HG02938 (cell line): ENCODE data around the gene TMEM163.
"Not testable (repeated sequence)": the region's sequence is repeated elsewhere in the genome, so short reads cannot be mapped to it uniquely, and the experiment has no call there.

Source experiments
- ATAC-seq: cut with Tn5 transposase; IDR thresholded peaks from one replicate; pipeline ENCODE4 v1.9.1; 2021; ENCODE audit warnings: mild to moderate bottlenecking, moderate library complexity; ENCODE audit not compliant: unreplicated experiment

TMEM163 gene

DNA sequence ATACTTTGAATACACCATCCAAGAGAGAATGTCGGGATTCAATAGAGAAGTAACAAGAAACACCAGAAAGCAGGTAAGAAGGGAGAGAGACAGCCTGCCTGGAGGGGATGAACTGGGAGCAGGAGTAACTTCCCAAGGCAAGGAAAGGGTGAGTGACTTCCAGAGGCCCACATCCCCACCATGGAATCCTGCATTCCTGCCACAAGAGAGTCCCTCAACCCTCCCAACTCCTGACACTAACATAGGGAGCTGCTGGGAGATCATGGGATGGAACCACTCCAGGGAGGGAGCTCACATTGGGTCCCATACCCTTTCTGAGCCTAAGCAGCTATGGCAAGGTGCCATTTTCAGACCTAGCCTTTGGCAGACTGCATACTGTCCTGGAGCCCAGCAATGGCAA is 5.5 kb upstream of the TMEM163 start:
- ATAC-seq = no peak

- not testable (repeated sequence) for ATAC-seq
These were observed 4.9 kb upstream of the TMEM163 start for GRCh38 chr2:134723742-134724141.

- ATAC-seq = no peak
These were observed 3.9 kb upstream of the TMEM163 start for GRCh38 chr2:134722728-134723127.

DNA sequence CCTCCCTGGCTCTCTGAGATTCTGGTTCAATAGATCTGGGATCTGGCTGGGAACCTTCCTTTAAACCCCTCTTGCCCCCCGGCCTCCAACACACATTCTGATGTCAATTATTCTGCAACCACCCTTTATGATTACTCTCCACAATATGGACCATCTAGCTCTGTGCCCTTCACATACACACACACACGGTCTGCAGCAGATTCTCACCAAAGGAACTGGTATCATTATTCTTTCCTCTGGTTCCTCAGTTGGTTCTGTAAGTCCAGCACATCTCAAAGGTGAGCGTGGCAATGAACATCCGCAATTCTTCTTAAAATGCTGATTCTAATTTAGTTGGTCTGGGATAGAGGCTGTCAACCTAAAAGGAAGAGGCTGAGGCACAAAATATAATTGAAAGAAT is 2.8 kb upstream of the TMEM163 start:
- no peak for ATAC-seq

GRCh38 chr2:134718023-134718816 is 580 bp downstream of the TMEM163 start:
- ATAC-seq = no peak

GRCh38 chr2:134717286-134718022 is 1.3 kb downstream of the TMEM163 start:
- ATAC-seq = no peak

DNA sequence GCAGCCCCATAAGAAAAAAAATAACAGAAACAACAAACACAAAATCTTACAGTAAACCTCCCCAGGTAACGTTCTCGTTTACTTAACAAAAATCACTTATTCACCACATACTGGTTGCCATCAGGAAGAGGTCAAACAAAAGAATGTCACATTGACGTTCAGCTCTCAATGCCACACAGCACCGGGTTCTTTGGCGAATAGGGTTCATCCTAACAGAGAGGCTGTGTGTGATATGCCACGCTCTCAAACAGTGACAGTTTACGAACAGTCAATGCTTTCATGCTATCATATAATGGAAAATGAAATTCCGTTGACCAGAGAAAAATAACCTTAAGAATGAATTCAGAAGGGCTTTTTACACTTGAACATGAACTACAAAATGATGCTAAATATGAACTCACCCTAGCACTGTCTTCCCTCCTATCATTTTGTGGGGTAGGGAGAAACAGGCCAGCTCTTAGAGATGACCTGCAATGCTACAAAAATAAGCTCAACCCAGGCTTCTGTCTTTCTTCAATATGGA is 2.0 kb downstream of the TMEM163 start:
- no peak for ATAC-seq

GRCh38 chr2:134715932-134716643 is 2.7 kb downstream of the TMEM163 start:
- ATAC-seq = no peak

DNA sequence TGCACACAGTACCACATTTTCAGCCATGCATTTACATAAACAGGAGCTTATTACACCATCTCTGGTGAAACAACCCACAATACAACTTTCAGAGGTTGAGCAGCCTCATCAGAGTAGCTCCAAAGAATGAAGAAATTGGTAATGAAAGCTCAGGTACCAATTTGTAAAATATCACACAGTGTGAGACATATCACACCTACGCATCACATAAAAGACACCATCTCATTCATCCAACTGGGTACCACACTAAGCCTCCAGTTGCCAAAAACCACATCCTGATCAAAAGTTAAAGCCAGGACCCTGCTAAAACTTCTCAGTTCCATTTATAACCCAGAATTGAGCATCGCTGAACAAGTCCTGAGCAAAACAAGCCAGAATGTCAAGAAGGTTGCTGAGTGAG is 4.6 kb downstream of the TMEM163 start:
- no peak for ATAC-seq

- no peak for ATAC-seq
These were observed 5.2 kb downstream of the TMEM163 start for GRCh38 chr2:134713606-134714005.

GRCh38 chr2:134713176-134713575 is 5.6 kb downstream of the TMEM163 start:
- no peak for ATAC-seq

DNA sequence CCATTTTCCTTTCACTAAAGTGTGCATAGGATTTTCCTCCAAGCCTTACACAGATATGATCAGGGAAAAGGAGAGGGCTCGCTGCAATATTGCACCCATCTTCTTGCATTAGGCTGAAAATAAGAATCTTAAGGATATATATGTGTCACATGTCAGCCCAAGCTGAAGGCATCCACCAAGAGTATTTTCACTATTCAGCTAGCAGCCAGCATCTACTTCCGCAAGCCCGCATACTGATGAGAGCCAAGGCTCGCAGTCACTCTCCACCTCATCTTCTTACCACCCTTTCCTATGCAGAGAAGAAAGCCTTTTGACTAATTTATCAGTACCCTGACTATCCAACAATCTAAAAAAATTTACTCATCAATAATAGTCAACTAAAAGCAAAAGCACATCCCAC is 6.1 kb downstream of the TMEM163 start:
- ATAC-seq = no peak

GRCh38 chr2:134712299-134712698 is 6.5 kb downstream of the TMEM163 start:
- ATAC-seq = no peak

DNA sequence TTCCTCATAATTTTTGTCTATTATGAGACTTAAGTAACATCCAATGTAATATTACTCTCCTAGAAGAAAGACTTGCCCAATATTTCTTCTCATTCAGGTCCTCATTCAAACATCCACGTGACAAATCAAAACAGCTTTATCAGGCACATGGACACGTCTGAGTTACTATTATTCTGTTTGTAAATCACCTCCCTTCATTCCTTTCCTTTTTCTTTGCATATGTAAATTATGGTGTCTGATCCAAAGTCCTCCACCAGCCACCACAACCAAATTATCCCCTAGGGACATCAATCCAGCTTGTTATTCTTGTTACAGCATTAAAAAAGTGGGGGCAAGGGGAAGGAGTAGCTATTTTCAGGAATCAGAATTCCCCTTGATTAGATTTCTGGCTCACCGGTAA is 7.1 kb downstream of the TMEM163 start:
- no peak for ATAC-seq

- ATAC-seq = no peak
These were observed 11.5 kb downstream of the TMEM163 start for GRCh38 chr2:134707330-134707676.

GRCh38 chr2:134706587-134707329 is 12.0 kb downstream of the TMEM163 start:
- ATAC-seq = no peak

DNA sequence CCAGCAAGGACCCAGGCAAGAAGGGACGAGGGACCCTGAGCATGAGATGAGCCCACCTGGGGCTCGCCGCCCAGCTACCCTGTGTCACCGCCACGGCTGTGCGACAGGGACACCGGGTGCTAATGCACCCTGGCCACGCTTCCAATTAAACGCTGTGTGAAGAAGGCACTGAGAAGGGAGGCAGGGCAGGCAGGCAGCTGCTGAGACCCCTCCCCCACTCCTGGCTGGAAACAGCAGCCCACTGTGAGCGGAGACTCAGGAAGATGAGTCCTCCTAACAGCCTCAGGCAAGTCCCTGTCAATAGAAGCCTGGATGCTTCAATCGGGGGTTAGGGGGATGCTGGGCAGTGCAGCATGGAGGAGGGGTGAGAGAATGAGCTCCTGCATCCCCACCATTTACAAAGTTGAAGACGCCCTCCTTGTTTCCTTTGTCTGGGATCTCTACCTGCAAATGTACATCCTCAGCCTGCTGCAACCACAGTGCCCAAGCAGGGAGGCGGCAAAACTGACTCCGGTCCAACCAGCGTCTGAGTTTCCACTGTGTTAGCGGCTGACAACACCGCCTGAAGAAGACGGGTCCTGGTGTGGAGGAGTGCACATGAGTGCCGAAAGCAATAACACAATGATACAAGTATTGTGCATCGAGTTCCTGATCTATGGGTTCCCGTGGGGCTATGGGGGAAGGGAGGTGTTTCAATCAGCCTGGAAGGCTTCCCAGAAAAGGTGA is 12.8 kb downstream of the TMEM163 start:
- ATAC-seq = no peak

DNA sequence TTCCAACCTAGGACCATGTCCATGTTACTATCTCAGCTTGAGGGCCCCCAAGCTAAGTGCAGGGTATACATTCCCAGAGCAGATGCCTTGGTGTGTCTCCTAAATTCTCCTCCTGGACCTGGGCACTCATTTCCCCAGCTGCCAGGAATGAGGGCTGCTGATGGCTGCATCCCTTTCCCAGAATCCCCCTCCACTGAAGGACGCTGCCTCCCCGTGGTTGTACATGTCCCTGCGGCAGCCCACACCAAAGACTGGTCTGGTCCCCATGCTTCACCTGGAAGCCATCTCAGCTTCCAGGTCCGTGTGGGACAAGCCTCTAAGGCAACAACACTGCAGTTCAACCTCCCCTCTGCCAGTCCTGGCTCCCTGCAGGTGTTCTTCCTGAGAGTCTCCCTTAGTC is 14.6 kb downstream of the TMEM163 start:
- no peak for ATAC-seq

- ATAC-seq = no peak
These were observed 15.4 kb downstream of the TMEM163 start for GRCh38 chr2:134703426-134703825.

DNA sequence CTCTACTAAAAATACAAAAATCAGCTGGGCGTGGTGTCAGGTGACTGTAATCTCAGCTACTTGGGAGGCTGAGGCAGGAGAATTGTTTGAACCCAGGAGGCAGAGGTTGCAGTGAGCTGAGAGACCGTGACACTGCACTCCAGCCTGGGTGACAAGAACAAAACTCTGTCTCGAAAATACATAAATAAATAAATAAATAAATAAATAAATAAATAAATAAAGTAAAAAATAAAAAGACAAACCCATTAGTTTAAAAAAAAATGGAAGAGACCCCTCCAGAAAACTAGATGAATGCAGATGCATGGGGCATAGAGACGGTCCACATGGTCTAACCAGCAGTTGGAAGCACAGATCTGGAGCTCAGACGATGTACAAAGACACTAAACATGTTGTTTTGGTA is 18.1 kb downstream of the TMEM163 start:
- ATAC-seq = no peak
